GM18907 (cell line): Measurements from ENCODE around the gene KIAA1217.

Experiments
- ATAC-seq: cut with Tn5 transposase; IDR thresholded peaks from one replicate; pipeline ENCODE4 v1.9.1; 2021; ENCODE audit warnings: mild to moderate bottlenecking, moderate library complexity; ENCODE audit not compliant: unreplicated experiment

The KIAA1217 gene

GRCh38 chr10:24531439-24531838 is 322.5 kb downstream of the KIAA1217 start:
- no peak for ATAC-seq

GRCh38 chr10:24533981-24534380 is 325.0 kb downstream of the KIAA1217 start:
- ATAC-seq = no peak

- ATAC-seq = no peak
These were observed 327.7 kb downstream of the KIAA1217 start for GRCh38 chr10:24536636-24537035.

- no peak for ATAC-seq
These were observed 332.4 kb downstream of the KIAA1217 start for GRCh38 chr10:24541239-24541753.

- ATAC-seq = no peak
These were observed 333.7 kb downstream of the KIAA1217 start for GRCh38 chr10:24542314-24543270.

- no peak for ATAC-seq
These were observed 335.8 kb downstream of the KIAA1217 start for GRCh38 chr10:24544776-24545175.

- no peak for ATAC-seq
These were observed 336.6 kb downstream of the KIAA1217 start for GRCh38 chr10:24545585-24545984.

GRCh38 chr10:24550680-24551079 is 341.7 kb downstream of the KIAA1217 start:
- ATAC-seq = no peak

- ATAC-seq = no peak
These were observed 342.2 kb downstream of the KIAA1217 start for GRCh38 chr10:24551161-24551560.

- peak; percentile 45 for ATAC-seq
These were observed 343.5 kb downstream of the KIAA1217 start for GRCh38 chr10:24552346-24553016.

- no peak for ATAC-seq
These were observed 344.2 kb downstream of the KIAA1217 start for GRCh38 chr10:24553051-24553612.

- ATAC-seq = no peak
These were observed 345.1 kb downstream of the KIAA1217 start for GRCh38 chr10:24554036-24554435.

- ATAC-seq = no peak
These were observed 347.3 kb downstream of the KIAA1217 start for GRCh38 chr10:24556126-24556749.

GRCh38 chr10:24556750-24557742 is 348.1 kb downstream of the KIAA1217 start:
- ATAC-seq = peak; percentile 74

- no peak for ATAC-seq
These were observed 352.5 kb downstream of the KIAA1217 start for GRCh38 chr10:24561453-24561852.

GRCh38 chr10:24568042-24568441 is 359.1 kb downstream of the KIAA1217 start:
- no peak for ATAC-seq

GRCh38 chr10:24569330-24569796 is 360.4 kb downstream of the KIAA1217 start:
- no peak for ATAC-seq

GRCh38 chr10:24569828-24570657 is 361.1 kb downstream of the KIAA1217 start:
- ATAC-seq = no peak
